Fibroblast of the aortic adventitia (primary cell): ENCODE results near the gene TFPT. TPM values are rescaled to one million over a fixed set of nuclear protein-coding genes. Genes with fewer than 3 reads are reported as not detected.

Experiments used
- DNase-seq: peaks from one replicate; pipeline ENCODE4 v3.0.0-alpha.2; 2010; ENCODE audit warnings: low read depth
- H3K4me3 ChIP-seq: 2 replicates; pipeline ENCODE4 v1.5.1; 2011; ENCODE audit warnings: low read depth, mild to moderate bottlenecking, control low read depth, low read length, moderate library complexity
- CTCF ChIP-seq: IDR thresholded peaks from 2 replicates; pipeline ENCODE4 v1.5.1; 2011; ENCODE audit warnings: mild to moderate bottlenecking, low read length, control low read depth, inconsistent platforms; ENCODE audit not compliant: insufficient read depth
- total RNA-seq: library from RNA; depleted of rRNA; stranded (reverse); fragments of >200 nt; gene quantifications from 2 replicates; pipeline ENCODE4 v1.2.3, GENCODE V29; 2012; ENCODE audit warnings: low replicate concordance

Gene TFPT
- total RNA-seq, 1 donor: 8.9 TPM

- DNase-seq: no peak
- no peak for TF ChIP-seq CTCF
- H3K4me3 ChIP-seq: no peak overlapping the region
Observed at GRCh38 chr19:54148158-54148557, 32.7 kb upstream of the TFPT start.

GRCh38 chr19:54147676-54148075, 32.2 kb upstream of the TFPT start:
- TF ChIP-seq CTCF: no peak
- DNase-seq: peak; percentile 49
- no peak overlapping the region for H3K4me3 ChIP-seq

- no peak overlapping the region for H3K4me3 ChIP-seq
- DNase-seq: no peak
- no peak for TF ChIP-seq CTCF
Observed at GRCh38 chr19:54145541-54146158, 30.2 kb upstream of the TFPT start.

- no peak for TF ChIP-seq CTCF
- DNase-seq: no peak
- no peak overlapping the region for H3K4me3 ChIP-seq
Observed at GRCh38 chr19:54142166-54142780, 26.8 kb upstream of the TFPT start.

GRCh38 chr19:54141356-54141755, 25.9 kb upstream of the TFPT start:
- H3K4me3 ChIP-seq: no peak overlapping the region
- no peak for TF ChIP-seq CTCF
- no peak for DNase-seq

- peak overlapping the region; percentile 76 for H3K4me3 ChIP-seq
- no peak for DNase-seq
- no peak for TF ChIP-seq CTCF
Observed at GRCh38 chr19:54138489-54139256, 23.2 kb upstream of the TFPT start.
